LNCAP (cell line): ENCODE measurements around the gene CXCL1.

Source experiments
- CTCF ChIP-seq: fragments of 450-650 bp; IDR thresholded peaks from 2 replicates; pipeline ENCODE4 v1.5.1; 2017; ENCODE audit warnings: mild to moderate bottlenecking

The CXCL1 gene

GRCh38 chr4:73832651-73833237 lies 36.4 kb upstream of the CXCL1 start:
- no peak for TF ChIP-seq CTCF

- TF ChIP-seq CTCF = no peak
Measured at GRCh38 chr4:73836373-73837279, 32.6 kb upstream of the CXCL1 start, which contains the start of gene CXCL6. CXCL6 (plus strand) TSS chr4:73836678; CDS start chr4:73836751, 73 bp downstream.

- TF ChIP-seq CTCF = no peak
Measured at GRCh38 chr4:73839071-73839470, 30.1 kb upstream of the CXCL1 start.

- no peak for TF ChIP-seq CTCF
Measured at GRCh38 chr4:73839715-73840114, 29.5 kb upstream of the CXCL1 start.

- no peak for TF ChIP-seq CTCF
Measured at GRCh38 chr4:73841243-73841925, 27.8 kb upstream of the CXCL1 start.

GRCh38 chr4:73842696-73843095 lies 26.5 kb upstream of the CXCL1 start:
- TF ChIP-seq CTCF = no peak

GRCh38 chr4:73843369-73843768 lies 25.8 kb upstream of the CXCL1 start:
- no peak for TF ChIP-seq CTCF
